T-helper 1 cell (primary cell): ENCODE results near the gene SNX5.

Experiments
- DNase-seq, 5 donors: peaks; one replicate each; pipeline ENCODE4 v3.0.0-alpha.2; 2012 to 2020

SNX5 gene

GRCh38 chr20:17939622-17940223 lies 28.9 kb downstream of the SNX5 start:
- DNase-seq, result no peak

GRCh38 chr20:17938871-17939619 lies 29.5 kb downstream of the SNX5 start:
- peak in 4 of 5 donors; percentile 21 to 58 (median 36) for DNase-seq

GRCh38 chr20:17936761-17937732 lies 31.5 kb downstream of the SNX5 start:
- no peak for DNase-seq

- DNase-seq, result no peak
Measured at GRCh38 chr20:17936286-17936760, 32.3 kb downstream of the SNX5 start.

- no peak for DNase-seq
Measured at GRCh38 chr20:17935761-17936160, 32.8 kb downstream of the SNX5 start.

GRCh38 chr20:17935186-17935585 lies 33.4 kb downstream of the SNX5 start:
- no peak for DNase-seq

GRCh38 chr20:17934141-17934862 lies 34.3 kb downstream of the SNX5 start:
- no peak for DNase-seq

- no peak for DNase-seq
Measured at GRCh38 chr20:17933711-17934110, 34.9 kb downstream of the SNX5 start.

- no peak for DNase-seq
Measured at GRCh38 chr20:17933121-17933520, 35.5 kb downstream of the SNX5 start.

- DNase-seq, result no peak
Measured at GRCh38 chr20:17932396-17932795, 36.2 kb downstream of the SNX5 start.

GRCh38 chr20:17931513-17931912 lies 37.1 kb downstream of the SNX5 start:
- no peak for DNase-seq

- DNase-seq, result no peak
Measured at GRCh38 chr20:17928633-17929311, 39.8 kb downstream of the SNX5 start.

- DNase-seq, result no peak
Measured at GRCh38 chr20:17928211-17928611, 40.4 kb downstream of the SNX5 start.

- DNase-seq, result no peak
Measured at GRCh38 chr20:17925940-17926300, 42.7 kb downstream of the SNX5 start.

- no peak for DNase-seq
Measured at GRCh38 chr20:17925141-17925939, 43.3 kb downstream of the SNX5 start.

- DNase-seq, result no peak
Measured at GRCh38 chr20:17921774-17922173, 46.8 kb downstream of the SNX5 start.

- DNase-seq, result no peak
Measured at GRCh38 chr20:17919149-17919548, 49.4 kb downstream of the SNX5 start.

GRCh38 chr20:17917832-17918618 lies 50.6 kb downstream of the SNX5 start:
- DNase-seq, result no peak

GRCh38 chr20:17916433-17916891 lies 52.1 kb downstream of the SNX5 start:
- no peak for DNase-seq

GRCh38 chr20:17914957-17915356 lies 53.6 kb downstream of the SNX5 start:
- no peak for DNase-seq
